Mucosa of descending colon (tissue), 3 donors: ENCODE data around the gene XPR1. TPM values are rescaled to one million over a fixed set of nuclear protein-coding genes. Genes with fewer than 3 reads are reported as not detected.

ENCODE experiments used
- ATAC-seq: fragments of 200-7000 bp; cut with Tn5 transposase; one replicate; pipeline ENCODE4 v1.9.1; 2020; ENCODE audit warnings: mild to moderate bottlenecking, moderate library complexity
- DNase-seq, 3 donors: peaks; one replicate each; pipeline ENCODE4 v3.0.0-alpha.2; 2020
- H3K36me3 ChIP-seq: fragments of 200-600 bp; one replicate; pipeline ENCODE4 v1.8.0; 2021; ENCODE audit warnings: low read depth, mild to moderate bottlenecking
- H3K4me1 ChIP-seq: fragments of 200-600 bp; one replicate; pipeline ENCODE4 v1.8.0; 2021; ENCODE audit warnings: low read depth, mild to moderate bottlenecking
- H3K4me3 ChIP-seq: fragments of 200-600 bp; one replicate; pipeline ENCODE4 v1.8.0; 2021; ENCODE audit warnings: mild to moderate bottlenecking
- H3K9me3 ChIP-seq: fragments of 200-600 bp; one replicate; pipeline ENCODE4 v1.8.0; 2021; ENCODE audit warnings: mild to moderate bottlenecking
- CTCF ChIP-seq: fragments of 200-600 bp; IDR thresholded peaks from one replicate; pipeline ENCODE4 v1.8.0; 2022; ENCODE audit warnings: antibody characterized with exemption, mild to moderate bottlenecking
- intact Hi-C, 2 donors: fragments of 100-400 bp; cut with DNase I in 1 of 2; cut with micrococcal nuclease in 1 of 2; formaldehyde crosslinking; loops; one replicate each; pipeline versions ENCODE4 v1.11.0 to v1.11.1; 2022; cut with DNase I, micrococcal nuclease
- total RNA-seq, 3 donors: library from RNA; stranded (reverse); fragmentation: NEBNext Ultra II Directional in 2 of 3; extraction: Animal tissue kit (Norgen Biotek cat#: 25700) in 2 of 3; gene quantifications; one replicate each; pipeline versions ENCODE4 v1.2.1 to v1.2.4, GENCODE V29; 2021 to 2023
- donor health status: DM: no; HTN: no; CAD: no; lungs with moderate emphysema.
- donor health status: DM: no; HTN: no; CAD: no.
- donor health status: DM: no; HTN: yes; CAD: no.

The XPR1 gene
- total RNA-seq, 3 donors from 2014 or later, result 31.6 to 64.9 (median 34.6) TPM

GRCh38 chr1:180646093-180646492 is 14.3 kb downstream of the XPR1 start:
- Histone ChIP-seq H3K36me3 (no peaks in the 10 kb centered on the region), H3K4me3 (no peak overlapping the region), H3K9me3 (no peaks in the 10 kb centered on the region), H3K4me1 (no peaks in the 10 kb centered on the region)
- intact Hi-C loops, result no loop called here
- ATAC-seq (no peak), DNase-seq (no peak)
- TF ChIP-seq CTCF, result no peak

GRCh38 chr1:180646547-180646946 is 14.7 kb downstream of the XPR1 start:
- intact Hi-C loops, result no loop called here
- ATAC-seq (no peak), DNase-seq (no peak)

GRCh38 chr1:180652792-180653191 is 21.0 kb downstream of the XPR1 start:
- intact Hi-C loops, result no loop called here
- TF ChIP-seq CTCF, result no peak
- Histone ChIP-seq H3K4me3 (no peak overlapping the region), H3K9me3 (peaks cover 11% of the 10 kb centered on the region), H3K4me1 (no peaks in the 10 kb centered on the region), H3K36me3 (no peaks in the 10 kb centered on the region)
- ATAC-seq (no peak), DNase-seq (no peak)

More at GRCh38 chr1:180646547-180646946, 14.7 kb downstream of the XPR1 start:
- TF ChIP-seq CTCF, result no peak
- no peaks in the 10 kb centered on the region for H3K4me1 ChIP-seq
- H3K36me3 ChIP-seq, result no peaks in the 10 kb centered on the region
- H3K9me3 ChIP-seq, result no peaks in the 10 kb centered on the region
- no peak overlapping the region for H3K4me3 ChIP-seq

GRCh38 chr1:180662709-180663108 is 30.9 kb downstream of the XPR1 start:
- no peak overlapping the region for H3K4me3 ChIP-seq
- TF ChIP-seq CTCF, result no peak
- peaks cover 31% of the 10 kb centered on the region for H3K9me3 ChIP-seq
- intact Hi-C loops, result no loop called here
- no peak for DNase-seq
- no peak for ATAC-seq
- no peaks in the 10 kb centered on the region for H3K4me1 ChIP-seq
- H3K36me3 ChIP-seq, result no peaks in the 10 kb centered on the region

GRCh38 chr1:180670681-180671080 is 38.9 kb downstream of the XPR1 start:
- Histone ChIP-seq H3K9me3 (peaks cover 11% of the 10 kb centered on the region), H3K4me3 (no peak overlapping the region), H3K4me1 (no peaks in the 10 kb centered on the region), H3K36me3 (no peaks in the 10 kb centered on the region)
- DNase-seq (no peak), ATAC-seq (no peak)
- TF ChIP-seq CTCF, result no peak
- intact Hi-C loops, result no loop called here

- ATAC-seq, result no peak
- Histone ChIP-seq H3K9me3 (peaks cover 11% of the 10 kb centered on the region), H3K36me3 (no peaks in the 10 kb centered on the region), H3K4me1 (no peaks in the 10 kb centered on the region), H3K4me3 (no peak overlapping the region)
- DNase-seq, result no peak
- TF ChIP-seq CTCF, result no peak
- intact Hi-C loops, result no loop called here
Observed at GRCh38 chr1:180672105-180672504, 40.3 kb downstream of the XPR1 start.
